GM12801 (cell line): Measurements from ENCODE around the gene FOXM1.

Experiments used
- TF ChIP-seq, protein P1 (sequence below): IDR thresholded peaks from one replicate; pipeline ENCODE4 v1.5.1; 2011; ENCODE audit warnings: control low read depth; ENCODE audit not compliant: insufficient read length; ENCODE audit errors: extremely low read depth

The FOXM1 gene

DNA sequence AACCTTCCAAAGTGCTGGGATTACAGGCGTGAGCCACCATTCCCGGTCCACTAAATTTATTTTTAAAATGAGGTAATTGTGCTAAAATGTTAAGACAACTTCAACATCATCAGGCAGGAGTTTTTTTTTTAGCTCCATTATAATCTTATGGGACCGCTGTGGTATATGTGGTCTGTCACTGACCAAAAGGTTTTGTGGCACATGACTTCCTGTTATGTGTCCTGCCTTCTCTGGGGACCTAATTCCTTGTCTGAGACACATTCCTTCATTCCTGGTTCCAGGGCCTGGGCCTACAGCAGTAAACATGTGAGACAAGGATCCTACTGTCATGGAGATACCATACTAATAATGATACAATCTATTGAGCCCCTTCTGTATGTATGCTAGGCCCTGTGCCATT lies 25.0 kb downstream of the FOXM1 start:
- TF ChIP-seq, protein P1, sequence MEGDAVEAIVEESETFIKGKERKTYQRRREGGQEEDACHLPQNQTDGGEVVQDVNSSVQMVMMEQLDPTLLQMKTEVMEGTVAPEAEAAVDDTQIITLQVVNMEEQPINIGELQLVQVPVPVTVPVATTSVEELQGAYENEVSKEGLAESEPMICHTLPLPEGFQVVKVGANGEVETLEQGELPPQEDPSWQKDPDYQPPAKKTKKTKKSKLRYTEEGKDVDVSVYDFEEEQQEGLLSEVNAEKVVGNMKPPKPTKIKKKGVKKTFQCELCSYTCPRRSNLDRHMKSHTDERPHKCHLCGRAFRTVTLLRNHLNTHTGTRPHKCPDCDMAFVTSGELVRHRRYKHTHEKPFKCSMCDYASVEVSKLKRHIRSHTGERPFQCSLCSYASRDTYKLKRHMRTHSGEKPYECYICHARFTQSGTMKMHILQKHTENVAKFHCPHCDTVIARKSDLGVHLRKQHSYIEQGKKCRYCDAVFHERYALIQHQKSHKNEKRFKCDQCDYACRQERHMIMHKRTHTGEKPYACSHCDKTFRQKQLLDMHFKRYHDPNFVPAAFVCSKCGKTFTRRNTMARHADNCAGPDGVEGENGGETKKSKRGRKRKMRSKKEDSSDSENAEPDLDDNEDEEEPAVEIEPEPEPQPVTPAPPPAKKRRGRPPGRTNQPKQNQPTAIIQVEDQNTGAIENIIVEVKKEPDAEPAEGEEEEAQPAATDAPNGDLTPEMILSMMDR: no peak

DNA sequence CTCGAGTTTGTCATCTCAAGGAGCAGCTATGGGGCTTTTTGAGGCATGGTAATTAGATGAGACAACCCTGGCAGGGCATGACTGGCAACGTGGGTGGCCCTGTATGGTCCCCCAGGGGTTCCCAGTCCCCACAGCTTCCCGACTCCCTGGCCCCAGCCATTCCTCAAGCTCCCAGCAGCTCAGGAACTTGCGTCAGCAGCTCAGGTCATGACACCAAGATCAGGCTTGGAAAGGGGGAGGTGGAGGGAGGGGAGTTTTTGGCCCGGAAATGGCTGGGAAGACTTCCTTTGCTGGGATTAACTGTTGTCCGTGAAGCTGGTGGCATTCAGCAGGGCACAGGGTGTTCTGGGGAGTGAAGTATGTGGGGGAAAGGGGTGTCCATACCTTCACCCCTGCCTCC lies 31.7 kb downstream of the FOXM1 start:
- TF ChIP-seq, protein P1: no peak

DNA sequence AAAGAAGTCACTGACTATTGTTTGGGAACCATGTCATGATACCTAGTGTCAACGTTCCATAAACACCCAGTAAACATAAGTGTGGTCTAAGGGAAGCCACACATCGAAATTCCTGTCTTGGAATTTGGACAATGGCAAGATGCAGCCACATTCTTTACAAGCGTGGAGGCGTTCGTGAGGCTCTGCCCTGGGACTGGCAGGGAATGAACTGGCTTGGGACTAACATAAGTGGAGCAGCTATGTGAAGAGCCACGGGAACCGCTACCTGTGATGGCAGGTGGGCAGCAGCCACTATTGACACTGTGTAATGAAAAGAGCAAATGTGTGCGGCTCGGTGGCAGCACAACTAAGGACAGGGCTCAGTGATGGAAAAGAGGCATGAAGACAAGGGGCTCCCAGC lies 32.2 kb downstream of the FOXM1 start:
- TF ChIP-seq, protein P1: no peak

DNA sequence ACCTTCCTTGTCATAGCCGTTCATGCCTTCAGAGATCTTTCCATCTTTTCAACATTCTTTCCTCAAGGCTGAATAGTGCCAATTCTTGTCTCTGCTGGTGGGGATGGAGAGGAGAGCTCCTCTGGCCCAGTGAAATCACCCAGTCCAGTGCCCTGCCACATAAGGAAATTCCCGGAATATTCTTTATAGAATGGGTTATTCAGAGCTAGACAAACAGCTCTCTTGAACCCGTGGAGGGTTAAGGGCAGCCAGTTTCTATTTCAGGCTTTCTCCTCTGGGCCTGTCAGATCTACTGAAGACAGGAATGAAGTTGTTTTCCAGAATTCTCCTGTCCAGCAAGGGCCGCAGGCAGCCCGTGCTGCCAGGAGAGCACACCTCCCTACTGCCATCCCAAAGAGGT lies 34.0 kb downstream of the FOXM1 start:
- TF ChIP-seq, protein P1: no peak

DNA sequence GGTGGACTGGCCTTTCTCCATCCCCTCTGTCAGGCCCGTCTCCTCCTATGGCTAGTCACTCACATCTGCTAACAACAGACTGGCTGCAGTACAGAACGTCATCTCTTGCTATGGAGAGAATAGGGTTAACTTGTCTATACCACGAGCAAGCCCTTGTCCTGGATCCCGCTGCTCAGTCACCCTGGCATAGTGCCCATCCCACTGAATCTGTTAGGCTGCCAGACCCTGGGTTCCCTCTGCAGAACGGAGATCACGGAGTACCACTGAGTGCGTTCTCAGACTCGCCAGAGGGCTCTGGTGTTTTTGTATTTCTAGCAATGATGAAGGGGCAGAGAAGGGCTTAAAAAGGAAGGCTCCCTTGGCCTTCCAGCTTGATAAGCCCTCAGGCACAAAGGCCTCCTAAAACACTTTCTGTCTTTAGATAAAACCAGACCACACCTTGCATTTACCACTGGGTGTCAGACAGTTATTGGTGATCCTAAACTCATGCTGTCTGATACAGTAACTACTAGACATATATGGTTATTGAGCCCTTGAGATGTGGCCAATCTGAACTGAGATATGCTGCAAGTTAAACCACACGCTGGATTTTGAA lies 35.8 kb downstream of the FOXM1 start:
- TF ChIP-seq, protein P1: no peak

DNA sequence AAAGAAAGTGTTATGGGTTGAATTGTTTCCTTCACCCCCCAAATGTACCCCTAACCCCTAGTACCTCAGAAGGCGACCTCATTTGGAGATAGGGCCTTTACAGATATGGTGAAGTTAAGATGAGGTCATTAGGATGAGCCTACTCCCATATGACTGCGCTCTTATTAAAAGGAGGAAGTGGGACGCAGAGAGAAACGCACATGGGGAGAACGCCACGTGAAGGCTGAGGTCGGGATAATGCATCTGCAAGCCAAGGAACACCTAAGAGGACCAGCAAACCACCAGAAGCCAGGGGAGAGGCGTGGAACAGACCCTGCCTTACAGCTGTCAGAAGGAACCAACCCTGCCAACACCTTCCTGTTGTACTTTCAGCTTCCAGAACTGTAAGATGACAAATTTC lies 40.4 kb downstream of the FOXM1 start:
- TF ChIP-seq, protein P1: no peak

DNA sequence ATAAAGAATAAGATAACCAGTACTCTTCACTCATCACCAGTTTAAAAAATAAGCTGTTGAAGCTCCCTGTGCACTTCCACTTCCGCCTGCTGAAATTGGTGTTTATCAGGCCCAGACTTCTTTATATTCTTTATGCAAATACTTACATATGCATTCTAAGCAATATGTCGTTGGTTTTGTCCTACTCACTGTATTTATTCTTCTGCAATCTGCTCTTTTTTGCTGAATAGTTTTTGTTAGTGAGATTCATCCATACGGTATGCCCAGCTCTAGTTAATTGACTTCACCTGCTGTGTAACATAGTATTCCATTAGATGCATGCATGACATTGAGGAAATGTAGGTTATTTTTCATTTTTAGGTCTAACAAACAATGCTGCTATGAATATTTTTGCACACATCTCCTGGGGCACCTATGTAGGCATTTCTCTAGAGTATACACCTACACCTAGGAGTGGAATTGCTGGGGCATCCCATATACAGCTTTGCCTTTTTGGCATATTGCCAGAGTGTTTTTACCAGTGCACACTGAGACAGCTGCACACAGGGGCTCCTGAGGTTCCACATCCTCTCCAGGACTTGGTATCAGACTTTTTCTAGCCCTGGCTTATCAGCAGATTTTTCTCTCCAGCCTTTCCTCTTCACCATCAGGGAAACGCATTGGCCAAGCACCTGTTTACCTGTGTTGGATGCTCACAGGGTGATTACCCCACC lies 41.1 kb downstream of the FOXM1 start:
- TF ChIP-seq, protein P1: no peak
